ENCODE measurements around the gene ARHGEF10L.
"Not testable (repeated sequence)": the region's sequence is repeated elsewhere in the genome, so short reads cannot be mapped to it uniquely, and the experiment has no call there.

The ARHGEF10L gene

GRCh38 chr1:17614586-17614985 is 75.1 kb downstream of the ARHGEF10L start:
- no peak for DNase-seq

- no peak for DNase-seq
These were observed 75.7 kb downstream of the ARHGEF10L start for GRCh38 chr1:17615157-17615556.

- no peak for DNase-seq
These were observed 76.5 kb downstream of the ARHGEF10L start for GRCh38 chr1:17615959-17616358.

- no peak for DNase-seq
These were observed 77.3 kb downstream of the ARHGEF10L start for GRCh38 chr1:17616731-17617279.

- no peak for DNase-seq
These were observed 78.5 kb downstream of the ARHGEF10L start for GRCh38 chr1:17617787-17618557.

- DNase-seq = no peak
These were observed 79.2 kb downstream of the ARHGEF10L start for GRCh38 chr1:17618558-17619247.

GRCh38 chr1:17620448-17620847 is 81.0 kb downstream of the ARHGEF10L start:
- DNase-seq = no peak

GRCh38 chr1:17621691-17622090 is 82.2 kb downstream of the ARHGEF10L start:
- no peak for DNase-seq

- DNase-seq = no peak
These were observed 83.3 kb downstream of the ARHGEF10L start for GRCh38 chr1:17622823-17623222.

GRCh38 chr1:17624611-17625233 is 85.2 kb downstream of the ARHGEF10L start:
- no peak for DNase-seq

GRCh38 chr1:17627239-17628052 is 87.9 kb downstream of the ARHGEF10L start:
- no peak for DNase-seq

GRCh38 chr1:17629046-17629445 is 89.5 kb downstream of the ARHGEF10L start:
- DNase-seq = not testable (repeated sequence)

- DNase-seq = no peak
These were observed 90.0 kb downstream of the ARHGEF10L start for GRCh38 chr1:17629460-17629859.

GRCh38 chr1:17630048-17630830 is 90.7 kb downstream of the ARHGEF10L start:
- no peak for DNase-seq

- no peak for DNase-seq
These were observed 91.5 kb downstream of the ARHGEF10L start for GRCh38 chr1:17630986-17631385.

- no peak for DNase-seq
These were observed 91.9 kb downstream of the ARHGEF10L start for GRCh38 chr1:17631410-17631809.

- no peak for DNase-seq
These were observed 92.6 kb downstream of the ARHGEF10L start for GRCh38 chr1:17632106-17632505.

GRCh38 chr1:17632541-17633184 is 93.2 kb downstream of the ARHGEF10L start:
- DNase-seq = no peak

GRCh38 chr1:17633654-17634053 is 94.2 kb downstream of the ARHGEF10L start:
- no peak for DNase-seq

- DNase-seq = no peak
These were observed 95.8 kb downstream of the ARHGEF10L start for GRCh38 chr1:17635276-17635675.

- DNase-seq = no peak
These were observed 96.3 kb downstream of the ARHGEF10L start for GRCh38 chr1:17635811-17636210.
